Measurements from ENCODE around the gene ZNF425. TPM values are rescaled to one million over a fixed set of nuclear protein-coding genes. Genes with fewer than 3 reads are reported as not detected.

Gene ZNF425
- total and polyA plus RNA-seq, 9 of the 15 experiments (the other 6 are each of a cell fraction or from before 2014, with no cell fraction given): 0.03 to 0.89 (median 0.54) TPM

DNA sequence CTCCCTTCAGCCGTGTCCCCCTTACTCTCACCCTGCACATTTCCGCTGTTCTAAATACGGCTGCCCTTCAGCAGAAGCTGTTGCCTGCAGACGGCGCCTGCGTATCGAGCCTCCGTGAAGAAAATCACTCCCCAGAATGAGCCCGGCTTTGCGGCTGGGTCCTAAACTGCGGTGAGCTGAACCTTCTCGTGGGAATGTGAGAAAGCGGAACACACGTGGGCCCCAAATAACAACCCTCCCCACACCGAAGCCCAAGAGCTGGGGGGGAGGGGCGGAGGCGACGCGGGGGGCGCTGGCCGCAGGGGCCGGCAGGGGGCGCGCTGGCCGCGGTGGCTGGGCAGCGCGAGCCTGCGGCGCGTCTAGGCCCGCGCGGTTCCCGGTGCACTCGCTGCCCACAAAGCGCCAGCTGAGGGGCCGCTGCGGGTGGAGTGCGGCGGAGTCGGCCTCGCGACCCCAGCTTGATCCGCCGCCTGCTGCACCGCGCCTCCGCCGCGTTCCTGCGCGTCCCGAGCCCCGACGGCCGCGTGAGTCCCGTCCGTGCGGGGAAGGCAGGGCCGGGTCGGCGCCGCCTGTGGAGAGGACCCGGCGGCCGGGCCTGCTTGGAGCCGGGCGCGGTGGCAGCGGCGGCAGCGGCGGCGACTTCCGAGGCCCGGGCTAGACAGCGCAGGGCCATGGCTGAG lies 21.1 kb upstream of the ZNF425 start, which contains the start of gene ZNF398 (continued):
- no peak for TF ChIP-seq POLR3G (IDR thresholded peaks at IDR 0.05; ENCODE audit: extremely low read depth, insufficient read length, insufficient replicate concordance)
- TF ChIP-seq ZNF785 (CRISPR knock-in tag; IDR thresholded peaks at IDR 0.05): no peak
- no peak for TF ChIP-seq NEUROD1 (IDR thresholded peaks at IDR 0.05; ENCODE audit: borderline replicate concordance, low read depth, low read length, partially characterized antibody)
- TF ChIP-seq ZKSCAN1 (IDR thresholded peaks at IDR 0.05; ENCODE audit: low read depth, low read length): 0 out of 2 replicates have a peak, but pooled peaks have one; percentile 7
- TF ChIP-seq, protein P1, sequence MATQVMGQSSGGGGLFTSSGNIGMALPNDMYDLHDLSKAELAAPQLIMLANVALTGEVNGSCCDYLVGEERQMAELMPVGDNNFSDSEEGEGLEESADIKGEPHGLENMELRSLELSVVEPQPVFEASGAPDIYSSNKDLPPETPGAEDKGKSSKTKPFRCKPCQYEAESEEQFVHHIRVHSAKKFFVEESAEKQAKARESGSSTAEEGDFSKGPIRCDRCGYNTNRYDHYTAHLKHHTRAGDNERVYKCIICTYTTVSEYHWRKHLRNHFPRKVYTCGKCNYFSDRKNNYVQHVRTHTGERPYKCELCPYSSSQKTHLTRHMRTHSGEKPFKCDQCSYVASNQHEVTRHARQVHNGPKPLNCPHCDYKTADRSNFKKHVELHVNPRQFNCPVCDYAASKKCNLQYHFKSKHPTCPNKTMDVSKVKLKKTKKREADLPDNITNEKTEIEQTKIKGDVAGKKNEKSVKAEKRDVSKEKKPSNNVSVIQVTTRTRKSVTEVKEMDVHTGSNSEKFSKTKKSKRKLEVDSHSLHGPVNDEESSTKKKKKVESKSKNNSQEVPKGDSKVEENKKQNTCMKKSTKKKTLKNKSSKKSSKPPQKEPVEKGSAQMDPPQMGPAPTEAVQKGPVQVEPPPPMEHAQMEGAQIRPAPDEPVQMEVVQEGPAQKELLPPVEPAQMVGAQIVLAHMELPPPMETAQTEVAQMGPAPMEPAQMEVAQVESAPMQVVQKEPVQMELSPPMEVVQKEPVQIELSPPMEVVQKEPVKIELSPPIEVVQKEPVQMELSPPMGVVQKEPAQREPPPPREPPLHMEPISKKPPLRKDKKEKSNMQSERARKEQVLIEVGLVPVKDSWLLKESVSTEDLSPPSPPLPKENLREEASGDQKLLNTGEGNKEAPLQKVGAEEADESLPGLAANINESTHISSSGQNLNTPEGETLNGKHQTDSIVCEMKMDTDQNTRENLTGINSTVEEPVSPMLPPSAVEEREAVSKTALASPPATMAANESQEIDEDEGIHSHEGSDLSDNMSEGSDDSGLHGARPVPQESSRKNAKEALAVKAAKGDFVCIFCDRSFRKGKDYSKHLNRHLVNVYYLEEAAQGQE (IDR thresholded peaks at IDR 0.05; ENCODE audit: borderline replicate concordance): peak; percentile 33; the same call in 1 of the 2 replicates
- TF ChIP-seq, protein P1 (CRISPR knock-in tag; IDR thresholded peaks at IDR 0.05; ENCODE audit: low read depth): peak; percentile 51; the same call in 1 of the 2 replicates
- TF ChIP-seq ZNF644 (tag; IDR thresholded peaks at IDR 0.05; ENCODE audit: low read depth): 0 out of 2 replicates have a peak, but pooled peaks have one; percentile 34
- TF ChIP-seq, protein P2, sequence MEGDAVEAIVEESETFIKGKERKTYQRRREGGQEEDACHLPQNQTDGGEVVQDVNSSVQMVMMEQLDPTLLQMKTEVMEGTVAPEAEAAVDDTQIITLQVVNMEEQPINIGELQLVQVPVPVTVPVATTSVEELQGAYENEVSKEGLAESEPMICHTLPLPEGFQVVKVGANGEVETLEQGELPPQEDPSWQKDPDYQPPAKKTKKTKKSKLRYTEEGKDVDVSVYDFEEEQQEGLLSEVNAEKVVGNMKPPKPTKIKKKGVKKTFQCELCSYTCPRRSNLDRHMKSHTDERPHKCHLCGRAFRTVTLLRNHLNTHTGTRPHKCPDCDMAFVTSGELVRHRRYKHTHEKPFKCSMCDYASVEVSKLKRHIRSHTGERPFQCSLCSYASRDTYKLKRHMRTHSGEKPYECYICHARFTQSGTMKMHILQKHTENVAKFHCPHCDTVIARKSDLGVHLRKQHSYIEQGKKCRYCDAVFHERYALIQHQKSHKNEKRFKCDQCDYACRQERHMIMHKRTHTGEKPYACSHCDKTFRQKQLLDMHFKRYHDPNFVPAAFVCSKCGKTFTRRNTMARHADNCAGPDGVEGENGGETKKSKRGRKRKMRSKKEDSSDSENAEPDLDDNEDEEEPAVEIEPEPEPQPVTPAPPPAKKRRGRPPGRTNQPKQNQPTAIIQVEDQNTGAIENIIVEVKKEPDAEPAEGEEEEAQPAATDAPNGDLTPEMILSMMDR (IDR thresholded peaks at IDR 0.05 in 2 of 3, conservative IDR thresholded peaks at IDR 0.05 in 1 of 3; ENCODE audit: insufficient read depth in 2 of 3, low read depth in 1 of 3, low read length in 3 of 3): peak; percentile 52 to 89 (median 71)
- no peak for TF ChIP-seq EGR1 (conservative IDR thresholded peaks at IDR 0.05)
- peak; percentile 85 for TF ChIP-seq CXXC5 (CRISPR knock-in tag; IDR thresholded peaks at IDR 0.05)
- TF ChIP-seq, protein P3, sequence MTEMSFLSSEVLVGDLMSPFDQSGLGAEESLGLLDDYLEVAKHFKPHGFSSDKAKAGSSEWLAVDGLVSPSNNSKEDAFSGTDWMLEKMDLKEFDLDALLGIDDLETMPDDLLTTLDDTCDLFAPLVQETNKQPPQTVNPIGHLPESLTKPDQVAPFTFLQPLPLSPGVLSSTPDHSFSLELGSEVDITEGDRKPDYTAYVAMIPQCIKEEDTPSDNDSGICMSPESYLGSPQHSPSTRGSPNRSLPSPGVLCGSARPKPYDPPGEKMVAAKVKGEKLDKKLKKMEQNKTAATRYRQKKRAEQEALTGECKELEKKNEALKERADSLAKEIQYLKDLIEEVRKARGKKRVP (CRISPR knock-in tag; IDR thresholded peaks at IDR 0.05): no peak
- TF ChIP-seq, protein P4, sequence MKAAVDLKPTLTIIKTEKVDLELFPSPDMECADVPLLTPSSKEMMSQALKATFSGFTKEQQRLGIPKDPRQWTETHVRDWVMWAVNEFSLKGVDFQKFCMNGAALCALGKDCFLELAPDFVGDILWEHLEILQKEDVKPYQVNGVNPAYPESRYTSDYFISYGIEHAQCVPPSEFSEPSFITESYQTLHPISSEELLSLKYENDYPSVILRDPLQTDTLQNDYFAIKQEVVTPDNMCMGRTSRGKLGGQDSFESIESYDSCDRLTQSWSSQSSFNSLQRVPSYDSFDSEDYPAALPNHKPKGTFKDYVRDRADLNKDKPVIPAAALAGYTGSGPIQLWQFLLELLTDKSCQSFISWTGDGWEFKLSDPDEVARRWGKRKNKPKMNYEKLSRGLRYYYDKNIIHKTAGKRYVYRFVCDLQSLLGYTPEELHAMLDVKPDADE (conservative IDR thresholded peaks at IDR 0.05; ENCODE audit: control insufficient read depth, low read depth, low read length): peak; percentile 95
- TF ChIP-seq, protein P5, sequence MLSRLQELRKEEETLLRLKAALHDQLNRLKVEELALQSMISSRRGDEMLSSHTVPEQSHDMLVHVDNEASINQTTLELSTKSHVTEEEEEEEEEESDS (CRISPR knock-in tag; IDR thresholded peaks at IDR 0.05): no peak
- TF ChIP-seq CBX3 (IDR thresholded peaks at IDR 0.05; ENCODE audit: borderline replicate concordance in 1 of 2, low read length in 2 of 2): peak in 1 of 2 experiments; percentile 77; a peak in 1 of 3 replicates
- no peak for TF ChIP-seq MECOM (CRISPR knock-in tag; IDR thresholded peaks at IDR 0.05)

Data from K562 (cell line).